Breast epithelium (tissue), 3 donors: ENCODE results near the gene BRAP.

ENCODE experiments used
- CTCF ChIP-seq, 3 donors: fragments of 450-650 bp; IDR thresholded peaks; one replicate each; pipeline ENCODE4 v1.5.1; 2016 to 2017; ENCODE audit warnings: antibody characterized with exemption in 3 of 3, mild to moderate bottlenecking in 3 of 3, moderate library complexity in 3 of 3
- POLR2AphosphoS5 ChIP-seq, 3 donors: sonication (generic); formaldehyde crosslinking; IDR thresholded peaks; one replicate each; pipeline ENCODE4 v1.6.1; 2017; ENCODE audit warnings: antibody characterized with exemption in 3 of 3

GRCh38 chr12:111597831-111598636 is 87.7 kb downstream of the BRAP start:
- TF ChIP-seq CTCF (IDR thresholded peaks at IDR 0.05) (no peak), POLR2AphosphoS5 (IDR thresholded peaks at IDR 0.05) (no peak)
